HEK293 (cell line): ENCODE results near the gene SERPINB13.

ENCODE experiments used
- HOXC10 ChIP-seq: sonication (generic); formaldehyde crosslinking; IDR thresholded peaks from 2 replicates; pipeline ENCODE4 v1.8.1; 2023; ENCODE audit warnings: mild to moderate bottlenecking, missing genetic modification reagents
- ZNF114 ChIP-seq: fragments of 450-650 bp; formaldehyde crosslinking; IDR thresholded peaks from 2 replicates; pipeline ENCODE4 v1.5.0; 2017; ENCODE audit warnings: missing biosample characterization, missing genetic modification characterization
- ZNF155 ChIP-seq: fragments of 450-650 bp; formaldehyde crosslinking; IDR thresholded peaks from 2 replicates; pipeline ENCODE4 v1.5.1; 2016; ENCODE audit warnings: missing biosample characterization, missing genetic modification characterization
- ZNF24 ChIP-seq: fragments of 450-650 bp; formaldehyde crosslinking; IDR thresholded peaks from 2 replicates; pipeline ENCODE4 v1.5.1; 2016; ENCODE audit warnings: missing biosample characterization, missing genetic modification characterization
- ZNF521 ChIP-seq: fragments of 450-650 bp; formaldehyde crosslinking; IDR thresholded peaks from 2 replicates; pipeline ENCODE4 v1.5.1; 2017; ENCODE audit warnings: missing biosample characterization, mild to moderate bottlenecking, missing genetic modification characterization
- ZNF621 ChIP-seq: fragments of 450-650 bp; formaldehyde crosslinking; IDR thresholded peaks from 2 replicates; pipeline ENCODE4 v1.5.1; 2017; ENCODE audit warnings: missing biosample characterization, missing genetic modification characterization
- TF ChIP-seq, protein P1 (sequence below): fragments of 450-650 bp; formaldehyde crosslinking; IDR thresholded peaks from 2 replicates; pipeline ENCODE4 v1.5.1; 2016; ENCODE audit warnings: missing biosample characterization, missing genetic modification characterization
- TF ChIP-seq, protein P2 (sequence below): fragments of 450-650 bp; formaldehyde crosslinking; IDR thresholded peaks from 2 replicates; pipeline ENCODE4 v1.5.1; 2016; ENCODE audit warnings: missing biosample characterization, missing genetic modification characterization, low read depth
- TF ChIP-seq, protein P3 (sequence below): fragments of 450-650 bp; formaldehyde crosslinking; optimal IDR thresholded peaks from 2 replicates; pipeline ENCODE3; 2016; ENCODE audit warnings: missing biosample characterization, mild to moderate bottlenecking, missing genetic modification characterization
- TF ChIP-seq, protein P4 (sequence below): fragments of 450-650 bp; formaldehyde crosslinking; IDR thresholded peaks from 2 replicates; pipeline ENCODE4 v1.5.1; 2016; ENCODE audit warnings: missing biosample characterization, missing genetic modification characterization
- TF ChIP-seq, protein P5 (sequence below): fragments of 450-650 bp; formaldehyde crosslinking; IDR thresholded peaks from 2 replicates; pipeline ENCODE4 v1.5.1; 2016; ENCODE audit warnings: missing biosample characterization, missing genetic modification characterization
- TF ChIP-seq, protein P6 (sequence below): fragments of 450-650 bp; formaldehyde crosslinking; IDR thresholded peaks from 2 replicates; pipeline ENCODE4 v1.5.1; 2016; ENCODE audit warnings: missing biosample characterization, missing genetic modification characterization

DNA sequence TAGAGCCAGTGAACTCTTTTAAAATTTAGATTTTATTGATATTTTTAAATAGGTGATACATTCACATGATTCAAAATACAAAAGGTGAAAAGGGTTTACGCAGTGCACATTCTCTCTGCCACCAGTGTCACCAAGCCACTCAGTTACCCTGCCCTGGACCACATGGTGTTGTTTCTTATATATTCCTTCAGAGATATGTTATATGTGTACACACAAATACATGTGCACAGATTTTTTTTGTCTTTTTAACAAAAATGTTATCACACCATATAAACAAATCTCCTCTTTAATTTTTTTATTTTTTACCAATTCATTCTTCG, 30.7 kb downstream of the SERPINB13 start:
- TF ChIP-seq, protein P1, sequence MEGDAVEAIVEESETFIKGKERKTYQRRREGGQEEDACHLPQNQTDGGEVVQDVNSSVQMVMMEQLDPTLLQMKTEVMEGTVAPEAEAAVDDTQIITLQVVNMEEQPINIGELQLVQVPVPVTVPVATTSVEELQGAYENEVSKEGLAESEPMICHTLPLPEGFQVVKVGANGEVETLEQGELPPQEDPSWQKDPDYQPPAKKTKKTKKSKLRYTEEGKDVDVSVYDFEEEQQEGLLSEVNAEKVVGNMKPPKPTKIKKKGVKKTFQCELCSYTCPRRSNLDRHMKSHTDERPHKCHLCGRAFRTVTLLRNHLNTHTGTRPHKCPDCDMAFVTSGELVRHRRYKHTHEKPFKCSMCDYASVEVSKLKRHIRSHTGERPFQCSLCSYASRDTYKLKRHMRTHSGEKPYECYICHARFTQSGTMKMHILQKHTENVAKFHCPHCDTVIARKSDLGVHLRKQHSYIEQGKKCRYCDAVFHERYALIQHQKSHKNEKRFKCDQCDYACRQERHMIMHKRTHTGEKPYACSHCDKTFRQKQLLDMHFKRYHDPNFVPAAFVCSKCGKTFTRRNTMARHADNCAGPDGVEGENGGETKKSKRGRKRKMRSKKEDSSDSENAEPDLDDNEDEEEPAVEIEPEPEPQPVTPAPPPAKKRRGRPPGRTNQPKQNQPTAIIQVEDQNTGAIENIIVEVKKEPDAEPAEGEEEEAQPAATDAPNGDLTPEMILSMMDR (tag by site-specific recombination): no peak
- TF ChIP-seq ZNF521: no peak
- no peak for TF ChIP-seq ZNF621 (tag by site-specific recombination)
- TF ChIP-seq, protein P2, sequence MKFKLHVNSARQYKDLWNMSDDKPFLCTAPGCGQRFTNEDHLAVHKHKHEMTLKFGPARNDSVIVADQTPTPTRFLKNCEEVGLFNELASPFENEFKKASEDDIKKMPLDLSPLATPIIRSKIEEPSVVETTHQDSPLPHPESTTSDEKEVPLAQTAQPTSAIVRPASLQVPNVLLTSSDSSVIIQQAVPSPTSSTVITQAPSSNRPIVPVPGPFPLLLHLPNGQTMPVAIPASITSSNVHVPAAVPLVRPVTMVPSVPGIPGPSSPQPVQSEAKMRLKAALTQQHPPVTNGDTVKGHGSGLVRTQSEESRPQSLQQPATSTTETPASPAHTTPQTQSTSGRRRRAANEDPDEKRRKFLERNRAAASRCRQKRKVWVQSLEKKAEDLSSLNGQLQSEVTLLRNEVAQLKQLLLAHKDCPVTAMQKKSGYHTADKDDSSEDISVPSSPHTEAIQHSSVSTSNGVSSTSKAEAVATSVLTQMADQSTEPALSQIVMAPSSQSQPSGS (tag by site-specific recombination): no peak
- no peak for TF ChIP-seq ZNF114 (tag by site-specific recombination)
- TF ChIP-seq HOXC10 (CRISPR knock-in tag): no peak
- TF ChIP-seq ZNF155 (tag by site-specific recombination): no peak
- TF ChIP-seq, protein P3, sequence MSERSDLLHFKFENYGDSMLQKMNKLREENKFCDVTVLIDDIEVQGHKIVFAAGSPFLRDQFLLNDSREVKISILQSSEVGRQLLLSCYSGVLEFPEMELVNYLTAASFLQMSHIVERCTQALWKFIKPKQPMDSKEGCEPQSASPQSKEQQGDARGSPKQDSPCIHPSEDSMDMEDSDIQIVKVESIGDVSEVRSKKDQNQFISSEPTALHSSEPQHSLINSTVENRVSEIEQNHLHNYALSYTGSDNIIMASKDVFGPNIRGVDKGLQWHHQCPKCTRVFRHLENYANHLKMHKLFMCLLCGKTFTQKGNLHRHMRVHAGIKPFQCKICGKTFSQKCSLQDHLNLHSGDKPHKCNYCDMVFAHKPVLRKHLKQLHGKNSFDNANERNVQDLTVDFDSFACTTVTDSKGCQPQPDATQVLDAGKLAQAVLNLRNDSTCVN (tag by site-specific recombination): no peak
- no peak for TF ChIP-seq ZNF24 (tag by site-specific recombination)
- TF ChIP-seq, protein P4, sequence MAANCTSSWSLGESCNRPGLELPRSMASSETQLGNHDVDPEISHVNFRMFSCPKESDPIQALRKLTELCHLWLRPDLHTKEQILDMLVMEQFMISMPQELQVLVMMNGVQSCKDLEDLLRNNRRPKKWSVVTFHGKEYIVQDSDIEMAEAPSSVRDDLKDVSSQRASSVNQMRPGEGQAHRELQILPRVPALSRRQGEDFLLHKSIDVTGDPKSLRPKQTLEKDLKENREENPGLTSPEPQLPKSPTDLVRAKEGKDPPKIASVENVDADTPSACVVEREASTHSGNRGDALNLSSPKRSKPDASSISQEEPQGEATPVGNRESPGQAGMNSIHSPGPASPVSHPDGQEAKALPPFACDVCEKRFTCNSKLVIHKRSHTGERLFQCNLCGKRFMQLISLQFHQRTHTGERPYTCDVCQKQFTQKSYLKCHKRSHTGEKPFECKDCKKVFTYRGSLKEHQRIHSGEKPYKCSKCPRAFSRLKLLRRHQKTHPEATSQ (tag by site-specific recombination): no peak
- TF ChIP-seq, protein P5, sequence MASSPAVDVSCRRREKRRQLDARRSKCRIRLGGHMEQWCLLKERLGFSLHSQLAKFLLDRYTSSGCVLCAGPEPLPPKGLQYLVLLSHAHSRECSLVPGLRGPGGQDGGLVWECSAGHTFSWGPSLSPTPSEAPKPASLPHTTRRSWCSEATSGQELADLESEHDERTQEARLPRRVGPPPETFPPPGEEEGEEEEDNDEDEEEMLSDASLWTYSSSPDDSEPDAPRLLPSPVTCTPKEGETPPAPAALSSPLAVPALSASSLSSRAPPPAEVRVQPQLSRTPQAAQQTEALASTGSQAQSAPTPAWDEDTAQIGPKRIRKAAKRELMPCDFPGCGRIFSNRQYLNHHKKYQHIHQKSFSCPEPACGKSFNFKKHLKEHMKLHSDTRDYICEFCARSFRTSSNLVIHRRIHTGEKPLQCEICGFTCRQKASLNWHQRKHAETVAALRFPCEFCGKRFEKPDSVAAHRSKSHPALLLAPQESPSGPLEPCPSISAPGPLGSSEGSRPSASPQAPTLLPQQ (tag by site-specific recombination): no peak
- TF ChIP-seq, protein P6, sequence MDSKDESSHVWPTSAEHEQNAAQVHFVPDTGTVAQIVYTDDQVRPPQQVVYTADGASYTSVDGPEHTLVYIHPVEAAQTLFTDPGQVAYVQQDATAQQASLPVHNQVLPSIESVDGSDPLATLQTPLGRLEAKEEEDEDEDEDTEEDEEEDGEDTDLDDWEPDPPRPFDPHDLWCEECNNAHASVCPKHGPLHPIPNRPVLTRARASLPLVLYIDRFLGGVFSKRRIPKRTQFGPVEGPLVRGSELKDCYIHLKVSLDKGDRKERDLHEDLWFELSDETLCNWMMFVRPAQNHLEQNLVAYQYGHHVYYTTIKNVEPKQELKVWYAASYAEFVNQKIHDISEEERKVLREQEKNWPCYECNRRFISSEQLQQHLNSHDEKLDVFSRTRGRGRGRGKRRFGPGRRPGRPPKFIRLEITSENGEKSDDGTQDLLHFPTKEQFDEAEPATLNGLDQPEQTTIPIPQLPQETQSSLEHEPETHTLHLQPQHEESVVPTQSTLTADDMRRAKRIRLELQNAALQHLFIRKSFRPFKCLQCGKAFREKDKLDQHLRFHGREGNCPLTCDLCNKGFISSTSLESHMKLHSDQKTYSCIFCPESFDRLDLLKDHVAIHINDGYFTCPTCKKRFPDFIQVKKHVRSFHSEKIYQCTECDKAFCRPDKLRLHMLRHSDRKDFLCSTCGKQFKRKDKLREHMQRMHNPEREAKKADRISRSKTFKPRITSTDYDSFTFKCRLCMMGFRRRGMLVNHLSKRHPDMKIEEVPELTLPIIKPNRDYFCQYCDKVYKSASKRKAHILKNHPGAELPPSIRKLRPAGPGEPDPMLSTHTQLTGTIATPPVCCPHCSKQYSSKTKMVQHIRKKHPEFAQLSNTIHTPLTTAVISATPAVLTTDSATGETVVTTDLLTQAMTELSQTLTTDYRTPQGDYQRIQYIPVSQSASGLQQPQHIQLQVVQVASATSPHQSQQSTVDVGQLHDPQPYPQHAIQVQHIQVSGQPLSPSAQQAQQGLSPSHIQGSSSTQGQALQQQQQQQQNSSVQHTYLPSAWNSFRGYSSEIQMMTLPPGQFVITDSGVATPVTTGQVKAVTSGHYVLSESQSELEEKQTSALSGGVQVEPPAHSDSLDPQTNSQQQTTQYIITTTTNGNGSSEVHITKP (tag by site-specific recombination): no peak
